H7 (cell line): ENCODE results near the gene GPC2. TPM values are rescaled to one million over a fixed set of nuclear protein-coding genes. Genes with fewer than 3 reads are reported as not detected.
"Not testable (repeated sequence)": the region's sequence is repeated elsewhere in the genome, so short reads cannot be mapped to it uniquely, and the experiment has no call there.

Experiments
- DNase-seq: peaks from one replicate; pipeline ENCODE4 v3.0.0; 2012
- H3K27me3 ChIP-seq: 2 replicates; pipeline ENCODE4 v1.6.0; 2011; ENCODE audit warnings: mild to moderate bottlenecking, low read length; ENCODE audit not compliant: control insufficient read depth, insufficient read depth
- H3K36me3 ChIP-seq: replicated peaks from 2 replicates; pipeline ENCODE4 v1.5.1; 2011; ENCODE audit warnings: low read length; ENCODE audit not compliant: control insufficient read depth, insufficient read depth
- H3K4me3 ChIP-seq: 2 replicates; pipeline ENCODE4 v1.5.1; 2011; ENCODE audit warnings: low read depth, mild to moderate bottlenecking, control low read depth, low read length, moderate library complexity; ENCODE audit not compliant: insufficient read depth
- total RNA-seq: library from RNA; depleted of rRNA; stranded (reverse); fragments of >200 nt; shearing (Covaris generic); gene quantifications from 2 replicates; pipeline ENCODE4 v1.2.3, GENCODE V29; 2014

Gene GPC2
- total RNA-seq, 1 experiment from 2014 or later, result 39.1 TPM

- no peak overlapping the region for H3K4me3 ChIP-seq
- no peaks in the 10 kb centered on the region for H3K36me3 ChIP-seq
- no peaks in the 10 kb centered on the region for H3K27me3 ChIP-seq
- DNase-seq, result no peak
Measured at GRCh38 chr7:100185726-100186125, 8.5 kb upstream of the GPC2 start.

DNA sequence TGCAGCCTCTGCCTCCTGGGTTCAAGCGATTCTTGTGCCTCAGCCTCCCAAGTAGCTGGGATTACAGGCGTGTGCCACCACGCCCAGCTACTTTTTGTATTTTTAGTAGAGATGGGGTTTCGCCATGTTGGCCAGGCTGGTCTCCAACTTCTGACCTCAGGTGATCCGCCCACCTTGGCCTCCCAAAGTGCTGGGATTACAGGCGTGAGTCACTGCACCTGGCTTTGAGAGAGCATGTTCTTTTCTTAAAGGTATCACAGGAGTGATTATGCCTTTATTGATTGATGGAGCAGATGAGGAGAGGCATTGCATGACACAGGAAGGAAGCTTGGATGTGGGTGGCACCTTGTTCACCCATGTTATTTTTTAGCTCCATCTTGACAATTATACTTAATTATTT lies 5.9 kb upstream of the GPC2 start:
- H3K36me3 ChIP-seq, DNase-seq, H3K27me3 ChIP-seq, H3K4me3 ChIP-seq: not testable (repeated sequence)

DNA sequence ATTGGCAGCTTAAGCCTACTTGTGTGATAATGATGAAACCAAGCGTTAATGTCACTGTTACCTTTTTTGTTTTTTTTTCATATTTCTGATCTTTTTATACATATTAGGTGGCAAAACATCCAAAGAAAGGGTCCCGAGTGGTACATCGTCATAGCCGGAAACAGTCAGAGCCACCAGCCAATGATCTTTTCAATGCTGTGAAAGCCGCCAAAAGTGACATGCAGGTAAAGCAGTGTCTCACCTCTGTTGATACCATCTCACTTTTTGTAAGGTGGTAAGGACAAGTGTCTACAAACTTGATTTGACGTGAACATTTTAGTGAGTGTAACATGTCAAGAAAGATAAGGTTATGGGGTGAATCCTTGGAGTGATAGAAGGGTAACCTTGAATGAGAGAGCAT lies 5.4 kb upstream of the GPC2 start:
- H3K36me3 ChIP-seq, DNase-seq, H3K27me3 ChIP-seq, H3K4me3 ChIP-seq: not testable (repeated sequence)

DNA sequence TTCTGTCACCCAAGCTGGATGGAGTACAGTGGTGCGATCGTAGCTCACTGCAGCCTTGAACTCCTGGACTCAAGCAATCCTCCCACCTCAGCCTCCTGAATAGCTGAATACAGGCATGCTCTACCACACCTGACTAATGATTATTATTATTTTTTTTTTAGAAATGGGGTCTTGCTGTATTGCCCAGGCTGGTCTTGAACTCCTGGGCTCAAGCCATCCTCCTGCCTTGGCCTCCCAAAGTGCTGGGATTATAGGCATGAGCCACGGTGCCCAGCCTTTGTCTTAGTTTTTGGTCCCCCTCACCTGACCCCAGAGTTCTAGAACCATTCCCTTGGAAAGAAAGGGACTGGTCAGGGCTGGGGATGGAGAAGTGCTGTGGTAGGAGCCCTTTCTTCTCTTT lies 2.9 kb upstream of the GPC2 start:
- not testable (repeated sequence) for DNase-seq, H3K36me3 ChIP-seq, H3K27me3 ChIP-seq, H3K4me3 ChIP-seq

- H3K27me3 ChIP-seq, result peaks cover 14% of the 10 kb centered on the region
- H3K36me3 ChIP-seq, result peaks cover 10% of the 10 kb centered on the region
- peak overlapping the region; percentile 95 for H3K4me3 ChIP-seq
- peak; percentile 50 for DNase-seq
Measured at GRCh38 chr7:100176096-100177044, 811 bp downstream of the GPC2 start.

- H3K27me3 ChIP-seq, result peaks cover 19% of the 10 kb centered on the region
- peak; percentile 10 for DNase-seq
- peaks cover 10% of the 10 kb centered on the region for H3K36me3 ChIP-seq
- H3K4me3 ChIP-seq, result no peak overlapping the region
Measured at GRCh38 chr7:100175296-100175935, 1.8 kb downstream of the GPC2 start.

DNA sequence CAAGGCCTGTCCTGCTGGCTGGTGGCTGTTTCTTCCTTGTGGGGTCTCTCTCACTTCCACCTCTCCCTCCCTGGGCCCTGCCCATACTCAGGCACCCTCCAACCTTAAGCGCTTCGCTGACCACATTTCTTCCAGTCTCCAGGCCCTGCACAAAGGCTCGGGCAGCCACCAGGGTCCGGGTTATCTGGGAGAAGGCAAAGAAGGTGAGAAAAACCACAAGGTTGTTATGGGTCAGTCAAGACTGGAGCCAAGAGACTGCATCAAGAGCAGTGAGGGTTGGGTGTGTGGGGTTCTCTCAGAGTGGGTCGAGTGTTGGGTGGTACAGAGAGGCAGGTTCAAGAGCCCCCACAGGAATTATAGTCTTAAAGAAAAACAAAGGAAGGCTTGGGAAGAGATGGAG lies 2.6 kb downstream of the GPC2 start:
- DNase-seq, result no peak
- peaks cover 10% of the 10 kb centered on the region for H3K36me3 ChIP-seq
- no peak overlapping the region for H3K4me3 ChIP-seq
- H3K27me3 ChIP-seq, result peaks cover 19% of the 10 kb centered on the region

DNA sequence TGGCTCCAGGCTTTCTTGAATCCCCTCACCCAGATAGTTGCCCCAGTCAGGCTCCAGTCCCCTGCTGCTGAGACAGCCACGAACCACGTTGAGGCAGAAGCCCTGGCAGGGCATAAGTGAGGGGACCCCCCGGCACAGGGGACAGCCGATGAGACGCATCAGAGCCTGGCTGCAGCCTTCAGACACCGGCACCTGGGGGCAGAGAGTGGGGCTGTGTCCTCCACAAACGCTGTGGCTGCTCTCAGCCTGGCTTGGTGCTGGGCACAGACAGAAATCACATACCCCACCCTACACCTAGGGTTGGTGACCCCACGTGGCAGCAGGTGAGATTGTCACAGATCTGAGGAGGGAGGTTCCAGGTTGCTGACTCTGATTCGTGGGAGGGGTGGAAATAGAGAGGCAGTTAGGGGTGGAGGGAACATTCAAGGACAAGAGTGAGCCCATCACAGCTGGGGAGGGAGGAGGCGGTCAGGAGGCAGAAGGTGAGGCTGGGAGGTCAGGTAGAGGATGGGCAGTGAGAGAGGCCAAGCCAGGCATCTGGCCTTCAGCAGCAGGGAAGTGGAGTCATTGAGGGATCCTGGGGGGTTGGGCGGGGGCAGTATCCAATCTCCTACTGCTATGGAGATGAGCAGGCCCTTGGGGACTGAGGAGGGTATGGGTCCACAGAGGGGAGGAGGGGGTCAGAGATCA lies 3.2 kb downstream of the GPC2 start:
- H3K27me3 ChIP-seq, result peaks cover 19% of the 10 kb centered on the region
- peak; percentile 43 for DNase-seq
- peaks cover 10% of the 10 kb centered on the region for H3K36me3 ChIP-seq
- H3K4me3 ChIP-seq, result no peak overlapping the region

DNA sequence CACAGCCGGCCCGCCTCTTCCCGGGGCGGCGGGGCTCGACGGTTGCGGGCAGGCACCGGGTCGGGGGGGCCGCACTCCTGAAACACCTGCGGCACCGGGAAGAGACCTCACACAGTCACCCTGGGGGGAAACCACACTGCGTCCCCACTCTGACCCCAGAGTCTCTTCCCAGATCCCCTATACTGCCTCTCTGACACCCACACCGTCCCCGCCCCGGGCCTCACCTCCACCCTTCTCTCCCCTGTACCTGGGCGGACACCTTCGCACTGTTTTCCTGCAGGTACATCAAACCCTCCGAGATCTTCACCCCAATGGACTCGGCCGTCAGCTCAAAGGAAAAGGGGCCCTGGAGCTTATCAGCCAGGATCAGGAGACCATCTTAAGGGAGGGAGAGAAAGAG lies 5.3 kb downstream of the GPC2 start:
- DNase-seq, result no peak
- Histone ChIP-seq H3K4me3 (peak overlapping the region; percentile 53), H3K27me3 (peaks cover 29% of the 10 kb centered on the region), H3K36me3 (peaks cover 10% of the 10 kb centered on the region)

- Histone ChIP-seq H3K27me3 (peaks cover 34% of the 10 kb centered on the region), H3K4me3 (peak overlapping the region; percentile 53), H3K36me3 (peaks cover 10% of the 10 kb centered on the region)
- DNase-seq, result peak; percentile 95
Measured at GRCh38 chr7:100171087-100171681, 6.0 kb downstream of the GPC2 start.

GRCh38 chr7:100170101-100170897 lies 6.9 kb downstream of the GPC2 start:
- H3K27me3 ChIP-seq, result peaks cover 34% of the 10 kb centered on the region
- DNase-seq, result peak; percentile 33
- peaks cover 6% of the 10 kb centered on the region for H3K36me3 ChIP-seq
- H3K4me3 ChIP-seq, result no peak overlapping the region

DNA sequence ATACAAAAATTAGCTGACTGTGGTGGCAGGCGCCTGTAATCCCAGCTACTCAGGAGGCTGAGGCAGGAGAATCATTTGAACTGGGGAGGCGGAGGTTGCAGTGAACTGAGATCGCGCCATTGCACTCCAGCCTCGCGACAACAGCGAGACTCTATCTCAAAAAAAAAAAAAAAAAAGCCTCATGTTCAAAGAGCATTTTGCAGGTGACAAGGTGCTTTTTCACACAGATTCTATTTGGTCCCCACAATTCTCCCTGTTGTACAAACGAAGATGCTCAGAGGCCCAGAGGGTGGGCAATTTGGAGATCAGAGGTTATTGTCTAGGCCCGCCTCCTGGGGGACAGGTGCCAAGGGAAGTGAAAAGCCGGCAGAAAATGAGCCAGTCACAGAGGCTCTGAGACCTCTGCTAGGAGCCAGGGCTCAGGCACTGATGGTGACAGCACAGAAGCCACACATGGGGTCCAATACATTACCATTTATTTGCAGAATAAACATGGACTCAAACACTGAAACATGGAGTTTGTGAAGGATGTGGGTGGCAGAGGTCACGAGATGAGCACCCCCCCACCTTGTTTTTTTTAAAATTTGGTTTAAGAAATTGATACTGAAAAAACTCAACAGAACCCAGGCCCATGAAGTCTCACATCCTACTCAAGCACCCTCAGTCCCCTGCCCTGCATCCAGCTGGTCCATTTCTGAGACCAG lies 7.9 kb downstream of the GPC2 start:
- no peak overlapping the region for H3K4me3 ChIP-seq
- peaks cover 34% of the 10 kb centered on the region for H3K27me3 ChIP-seq
- DNase-seq, result peak; percentile 40
- no peaks in the 10 kb centered on the region; the same call in none of the 2 replicates for H3K36me3 ChIP-seq

GRCh38 chr7:100167912-100168323 lies 9.3 kb downstream of the GPC2 start:
- H3K27me3 ChIP-seq, result peaks cover 34% of the 10 kb centered on the region
- no peak for DNase-seq
- H3K36me3 ChIP-seq, result no peaks in the 10 kb centered on the region; the same call in 1 of the 2 replicates
- peak overlapping the region; percentile 65 for H3K4me3 ChIP-seq
